Adipose tissue (tissue), 3 donors: ENCODE data around the gene NEUROD2. TPM values are rescaled to one million over a fixed set of nuclear protein-coding genes. Genes with fewer than 3 reads are reported as not detected.

ENCODE experiments used
- H3K27ac ChIP-seq: one replicate; pipeline ENCODE4 v1.5.1; 2013; ENCODE audit warnings: low read depth, low read length
- WGBS, 3 donors: extraction: QIAGEN DNeasy Blood & Tissue Kit; methylation state at CpG; one replicate each; pipeline ENCODE4 v1.1.7; 2013; 5-methylcytosine and 5-hydroxymethylcytosine counted together
- polyA plus RNA-seq, 3 donors: library from polyadenylated mRNA; stranded (reverse); fragments of 200-250 nt; gene quantifications; one replicate each; pipeline ENCODE4 v1.2.3, GENCODE V29; 2013
- donor health status: healthy with polysubstance abuse.
- donor health status: Bipolar disorder and iron deficiency.
- donor health status: healthy.

The NEUROD2 gene
- polyA plus RNA-seq, 3 donors = 0.01 to 0.22 TPM; not detected in 1

- no peak overlapping the region for H3K27ac ChIP-seq
Measured at GRCh38 chr17:39566094-39566850, 41.4 kb downstream of the NEUROD2 start.

GRCh38 chr17:39564211-39564848 lies 43.4 kb downstream of the NEUROD2 start:
- no peak overlapping the region for H3K27ac ChIP-seq
- WGBS, 3 donors = 78 to 91% (median 90%) methylated on average over 4 of the region's 4 CpGs

More at GRCh38 chr17:39566094-39566850, 41.4 kb downstream of the NEUROD2 start:
- WGBS, 3 donors = 85 to 91% (median 87%) methylated on average over 11 of the region's 11 CpGs

- H3K27ac ChIP-seq = no peak overlapping the region
Measured at GRCh38 chr17:39563476-39563875, 44.2 kb downstream of the NEUROD2 start.

GRCh38 chr17:39562976-39563375 lies 44.7 kb downstream of the NEUROD2 start:
- no peak overlapping the region for H3K27ac ChIP-seq
- 78 to 90% (median 89%) methylated on average over 7 of the region's 7 CpGs for WGBS, 3 donors

More at GRCh38 chr17:39563476-39563875, 44.2 kb downstream of the NEUROD2 start:
- WGBS, 3 donors = 44 to 65% (median 52%) methylated on average over 17 of the region's 17 CpGs

GRCh38 chr17:39562395-39562794 lies 45.3 kb downstream of the NEUROD2 start:
- no peak overlapping the region for H3K27ac ChIP-seq
- 61 to 86% (median 78%) methylated on average over 1 of the region's 1 CpG for WGBS, 3 donors

GRCh38 chr17:39556423-39556822 lies 51.3 kb downstream of the NEUROD2 start:
- WGBS, 3 donors = 38 to 60% (median 53%) methylated on average over 1 of the region's 1 CpG
- H3K27ac ChIP-seq = no peak overlapping the region

- no peak overlapping the region for H3K27ac ChIP-seq
- 71 to 87% (median 86%) methylated on average over 2 of the region's 2 CpGs for WGBS, 3 donors
Measured at GRCh38 chr17:39555368-39555767, 52.4 kb downstream of the NEUROD2 start.

Other genes starting within 250 kb of the NEUROD2 start
- gene FBXL20, start 206.3 kb downstream of the NEUROD2 start, polyA plus RNA-seq = 1 to 10 TPM; 2.3 to 4.5 (median 3.5) TPM
- gene MED1, start 156.7 kb downstream of the NEUROD2 start, polyA plus RNA-seq = 10 to 100 TPM in 2 of 3 donors, 1 to 10 TPM in 1; 5.0 to 13.3 (median 11.7) TPM
- 10 to 100 TPM in 2 of 3 donors, 1 to 10 TPM in 1; 5.8 to 13.4 (median 12.9) TPM for gene CDK12, start 146.4 kb downstream of the NEUROD2 start, polyA plus RNA-seq
- gene PPP1R1B, start 19.0 kb upstream of the NEUROD2 start, polyA plus RNA-seq = 100 to 1,000 TPM in 1 of 3 donors, 10 to 100 TPM in 1, 1 to 10 TPM in 1; 8.7 to 183 (median 40.4) TPM
- 10 to 100 TPM; 42.7 to 60.8 (median 46.6) TPM for gene STARD3, start 29.2 kb upstream of the NEUROD2 start, polyA plus RNA-seq
- 10 to 100 TPM in 1 of 3 donors, 1 to 10 TPM in 1, under 1 TPM in 1; 0.48 to 11.5 (median 3.8) TPM for gene TCAP, start 57.4 kb upstream of the NEUROD2 start, polyA plus RNA-seq
- gene PNMT, start 60.5 kb upstream of the NEUROD2 start, polyA plus RNA-seq = 1 to 10 TPM; 2.1 to 9.8 (median 3.3) TPM
- 10 to 100 TPM in 2 of 3 donors, 1 to 10 TPM in 1; 8.4 to 19.9 (median 12.3) TPM for gene PGAP3, start 80.1 kb upstream of the NEUROD2 start, polyA plus RNA-seq
- 10 to 100 TPM in 1 of 3 donors, 1 to 10 TPM in 2; 7.2 to 28.0 (median 7.4) TPM for gene ERBB2, start 92.1 kb upstream of the NEUROD2 start, polyA plus RNA-seq
- 10 to 100 TPM; 43.2 to 79.4 (median 45.4) TPM for gene MIEN1, start 122.6 kb upstream of the NEUROD2 start, polyA plus RNA-seq
- gene GRB7, start 130.0 kb upstream of the NEUROD2 start, polyA plus RNA-seq = 10 to 100 TPM in 1 of 3 donors, 1 to 10 TPM in 1, under 1 TPM in 1; 0.34 to 29.6 (median 2.8) TPM